GM23338 (cell line): ENCODE results near the gene PIM2. TPM values are rescaled to one million over a fixed set of nuclear protein-coding genes. Genes with fewer than 3 reads are reported as not detected.

ENCODE experiments used
- ATAC-seq: fragments of 200-7000 bp; cut with Tn5 transposase; 3 replicates; pipeline ENCODE4 v1.9.1; 2020
- DNase-seq: peaks from one replicate; pipeline ENCODE4 v3.0.0-alpha.2; 2015; ENCODE audit warnings: low spot score
- H2AFZ ChIP-seq: fragments of 200-600 bp; sonication (generic); 2 replicates; pipeline ENCODE4 v1.8.0; 2016; ENCODE audit warnings: antibody characterized with exemption, mild to moderate bottlenecking, moderate library complexity
- H3F3A ChIP-seq: fragments of 200-600 bp; sonication (generic); replicated peaks from 2 replicates; pipeline ENCODE4 v1.8.0; 2017; ENCODE audit warnings: antibody characterized with exemption, mixed run types, low read depth
- H3K27ac ChIP-seq: fragments of 200-600 bp; sonication (generic); 2 replicates; pipeline ENCODE4 v1.6.1; 2016; ENCODE audit warnings: low read depth
- H3K27me3 ChIP-seq: fragments of 200-600 bp; sonication (generic); 2 replicates; pipeline ENCODE4 v1.8.0; 2016; ENCODE audit warnings: mild to moderate bottlenecking, mixed run types, moderate library complexity; ENCODE audit not compliant: insufficient read depth
- H3K36me3 ChIP-seq: fragments of 200-600 bp; sonication (generic); 2 replicates; pipeline ENCODE4 v1.8.0; 2016; ENCODE audit warnings: mild to moderate bottlenecking; ENCODE audit not compliant: insufficient read depth
- H3K4me1 ChIP-seq: fragments of 200-600 bp; sonication (generic); 2 replicates; pipeline ENCODE4 v1.8.0; 2016; ENCODE audit warnings: mild to moderate bottlenecking, moderate library complexity; ENCODE audit not compliant: insufficient read depth
- H3K4me2 ChIP-seq: fragments of 200-600 bp; sonication (generic); 2 replicates; pipeline ENCODE4 v1.7.1; 2017; ENCODE audit warnings: mixed run types
- H3K4me3 ChIP-seq: fragments of 200-600 bp; sonication (generic); 2 replicates; pipeline ENCODE4 v1.6.1; 2016; ENCODE audit warnings: mixed run types
- H3K79me2 ChIP-seq: fragments of 200-600 bp; sonication (generic); replicated peaks from 2 replicates; pipeline ENCODE4 v1.8.0; 2017; ENCODE audit warnings: mild to moderate bottlenecking; ENCODE audit not compliant: insufficient read depth
- H3K9me2 ChIP-seq: fragments of 200-600 bp; sonication (generic); 2 replicates; pipeline ENCODE4 v1.8.0; 2017; ENCODE audit not compliant: insufficient read depth
- H4K20me1 ChIP-seq: fragments of 200-600 bp; sonication (generic); replicated peaks from 2 replicates; pipeline ENCODE4 v1.8.0; 2017; ENCODE audit warnings: mild to moderate bottlenecking; ENCODE audit not compliant: insufficient read depth
- H3K27ac Mint-ChIP-seq: 2 replicates; pipeline ENCODE4 v1.8.0; 2020; ENCODE audit warnings: inconsistent platforms, mild to moderate bottlenecking, moderate library complexity, mixed read lengths
- H3K27me3 Mint-ChIP-seq: 3 replicates; pipeline ENCODE4 v1.8.0; 2022; ENCODE audit warnings: low read depth, mild to moderate bottlenecking, moderate library complexity, mixed read lengths, inconsistent platforms; ENCODE audit not compliant: insufficient read depth, poor library complexity
- H3K36me3 Mint-ChIP-seq: 3 replicates; pipeline ENCODE4 v1.8.0; 2021; ENCODE audit warnings: low read depth, mild to moderate bottlenecking, inconsistent platforms, moderate library complexity, mixed read lengths
- H3K4me1 Mint-ChIP-seq: 3 replicates; pipeline ENCODE4 v1.8.0; 2020; ENCODE audit warnings: mild to moderate bottlenecking, inconsistent platforms, mixed read lengths
- H3K4me3 Mint-ChIP-seq: 3 replicates; pipeline ENCODE4 v1.8.0; 2021; ENCODE audit warnings: moderate library complexity, mild to moderate bottlenecking, inconsistent platforms, mixed read lengths
- H3K9me3 Mint-ChIP-seq: 3 replicates; pipeline ENCODE4 v1.8.0; 2020; ENCODE audit warnings: moderate library complexity, mild to moderate bottlenecking, inconsistent platforms, mixed read lengths
- CREB1 ChIP-seq: fragments of 250-450 bp; sonication (Bioruptor Pico); IDR thresholded peaks from 2 replicates; pipeline ENCODE4 v1.5.0; 2020; ENCODE audit warnings: low read depth, mild to moderate bottlenecking, moderate library complexity
- ETS1 ChIP-seq: IDR thresholded peaks from 2 replicates; pipeline ENCODE4 v1.6.1; 2016; ENCODE audit warnings: antibody characterized with exemption
- EZH2phosphoT487 ChIP-seq: fragments of 200-600 bp; sonication (generic); IDR thresholded peaks from one replicate; pipeline ENCODE4 v1.8.1; 2018; ENCODE audit warnings: antibody characterized with exemption; ENCODE audit not compliant: unreplicated experiment
- JUNB ChIP-seq: IDR thresholded peaks from one replicate; pipeline ENCODE4 v1.6.1; 2016; ENCODE audit warnings: antibody characterized with exemption; ENCODE audit not compliant: unreplicated experiment
- NANOG ChIP-seq: IDR thresholded peaks from 2 replicates; pipeline ENCODE4 v1.6.1; 2016; ENCODE audit warnings: antibody characterized with exemption, borderline replicate concordance
- REST ChIP-seq: IDR thresholded peaks from one replicate; pipeline ENCODE4 v1.6.1; 2018; ENCODE audit warnings: antibody characterized with exemption; ENCODE audit not compliant: unreplicated experiment
- STAT1 ChIP-seq: IDR thresholded peaks from one replicate; pipeline ENCODE4 v1.6.1; 2016; ENCODE audit warnings: antibody characterized with exemption; ENCODE audit not compliant: unreplicated experiment
- ZNF114 ChIP-seq: fragments of 250-450 bp; sonication (Bioruptor Pico); IDR thresholded peaks from 2 replicates; pipeline ENCODE4 v1.5.0; 2020; ENCODE audit warnings: mild to moderate bottlenecking, moderate library complexity
- polyA plus RNA-seq: library from polyadenylated mRNA; unstranded; fragments of >200 nt; fragmentation: Nextera tagmentation; extraction: Ambion mirVana; gene quantifications from 2 replicates; pipeline ENCODE4 v1.2.1, GENCODE V29; 2016
- total RNA-seq: library from RNA; depleted of rRNA; stranded (reverse); fragments of >200 nt; shearing (Covaris generic); gene quantifications from 2 replicates; pipeline ENCODE4 v1.2.3, GENCODE V29; 2014
- TF ChIP-seq, protein P1 (sequence below), 2 experiments: fragments of 200-600 bp in 1 of 2; sonication (generic) in 1 of 2; conservative IDR thresholded peaks; 2 replicates each; pipeline versions ENCODE4 v1.5.1 to v1.6.1; 2016 to 2017; ENCODE audit warnings: antibody characterized with exemption in 2 of 2, low read depth in 2 of 2, mild to moderate bottlenecking in 2 of 2, moderate library complexity in 1 of 2

The PIM2 gene
- total and polyA plus RNA-seq, 2 experiments from 2014 or later = 237 to 359 TPM

- Mint-ChIP-seq H3K27ac (no peak overlapping the region), H3K4me1 (peaks cover 31% of the 10 kb centered on the region), H3K27me3 (peaks cover 13% of the 10 kb centered on the region), H3K9me3 (no peaks in the 10 kb centered on the region), H3K4me3 (no peak overlapping the region), H3K36me3 (peaks cover 58% of the 10 kb centered on the region)
- Histone ChIP-seq H3K4me1 (peaks cover 4% of the 10 kb centered on the region; the same call in 1 of the 2 replicates), H3K27ac (no peak overlapping the region), H3F3A (no peaks in the 10 kb centered on the region), H3K36me3 (no peaks in the 10 kb centered on the region), H3K4me2 (no peak overlapping the region), H2AFZ (no peak overlapping the region), H3K79me2 (peaks cover 30% of the 10 kb centered on the region), H3K9me2 (no peaks in the 10 kb centered on the region), H3K4me3 (no peak overlapping the region), H3K27me3 (no peaks in the 10 kb centered on the region), H4K20me1 (no peaks in the 10 kb centered on the region)
- no peak for DNase-seq
- TF ChIP-seq REST = no peak
- no peak for TF ChIP-seq NANOG
- no peak for TF ChIP-seq EZH2phosphoT487
- TF ChIP-seq ETS1 = no peak
- TF ChIP-seq, protein P1, sequence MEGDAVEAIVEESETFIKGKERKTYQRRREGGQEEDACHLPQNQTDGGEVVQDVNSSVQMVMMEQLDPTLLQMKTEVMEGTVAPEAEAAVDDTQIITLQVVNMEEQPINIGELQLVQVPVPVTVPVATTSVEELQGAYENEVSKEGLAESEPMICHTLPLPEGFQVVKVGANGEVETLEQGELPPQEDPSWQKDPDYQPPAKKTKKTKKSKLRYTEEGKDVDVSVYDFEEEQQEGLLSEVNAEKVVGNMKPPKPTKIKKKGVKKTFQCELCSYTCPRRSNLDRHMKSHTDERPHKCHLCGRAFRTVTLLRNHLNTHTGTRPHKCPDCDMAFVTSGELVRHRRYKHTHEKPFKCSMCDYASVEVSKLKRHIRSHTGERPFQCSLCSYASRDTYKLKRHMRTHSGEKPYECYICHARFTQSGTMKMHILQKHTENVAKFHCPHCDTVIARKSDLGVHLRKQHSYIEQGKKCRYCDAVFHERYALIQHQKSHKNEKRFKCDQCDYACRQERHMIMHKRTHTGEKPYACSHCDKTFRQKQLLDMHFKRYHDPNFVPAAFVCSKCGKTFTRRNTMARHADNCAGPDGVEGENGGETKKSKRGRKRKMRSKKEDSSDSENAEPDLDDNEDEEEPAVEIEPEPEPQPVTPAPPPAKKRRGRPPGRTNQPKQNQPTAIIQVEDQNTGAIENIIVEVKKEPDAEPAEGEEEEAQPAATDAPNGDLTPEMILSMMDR (conservative IDR thresholded peaks at IDR 0.05; ENCODE audit: low read depth in 2 of 2) = no peak
- TF ChIP-seq CREB1 (CRISPR knock-in tag) = no peak
- no peak for TF ChIP-seq JUNB
- no peak for ATAC-seq
Observed at GRCh38 chrX:48934581-48935300, 15.9 kb upstream of the PIM2 start.

DNA sequence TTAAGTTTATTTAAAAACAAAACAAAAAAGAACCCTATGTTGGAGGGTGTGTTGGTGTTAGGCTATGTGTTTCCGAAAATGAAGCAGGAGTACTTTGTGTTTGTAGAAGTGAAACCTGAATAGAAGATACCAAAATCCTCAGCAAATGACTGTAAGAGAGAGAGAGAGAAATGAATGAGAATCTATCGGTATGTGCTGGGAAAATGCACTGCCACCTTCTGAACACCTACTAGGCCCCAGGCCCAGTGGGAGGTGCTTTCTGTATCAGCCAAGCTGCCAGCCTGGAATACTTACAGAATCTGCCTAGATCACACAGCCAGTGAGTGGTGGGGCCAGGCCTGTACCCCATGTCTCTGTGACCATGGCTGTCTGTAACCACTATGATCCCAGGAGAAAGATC is 14.9 kb upstream of the PIM2 start:
- Mint-ChIP-seq H3K27me3 (peaks cover 13% of the 10 kb centered on the region), H3K27ac (no peak overlapping the region; the same call in 1 of the 2 replicates), H3K9me3 (no peaks in the 10 kb centered on the region), H3K4me3 (no peak overlapping the region), H3K4me1 (peaks cover 22% of the 10 kb centered on the region), H3K36me3 (peaks cover 54% of the 10 kb centered on the region)
- Histone ChIP-seq H4K20me1 (no peaks in the 10 kb centered on the region), H3K4me3 (no peak overlapping the region), H2AFZ (no peak overlapping the region), H3K79me2 (peaks cover 27% of the 10 kb centered on the region), H3K27ac (no peak overlapping the region), H3K27me3 (no peaks in the 10 kb centered on the region), H3F3A (no peaks in the 10 kb centered on the region), H3K4me1 (peaks cover 7% of the 10 kb centered on the region; the same call in 1 of the 2 replicates), H3K36me3 (no peaks in the 10 kb centered on the region), H3K4me2 (no peak overlapping the region), H3K9me2 (no peaks in the 10 kb centered on the region)
- DNase-seq = no peak
- no peak for ATAC-seq
- TF ChIP-seq JUNB (no peak), ZNF114 (CRISPR knock-in tag) (no peak), REST (no peak), CREB1 (CRISPR knock-in tag) (no peak), NANOG (no peak), STAT1 (no peak)
